GM19043 (cell line): ENCODE results near the gene ARPC5L.

Experiments
- ATAC-seq: cut with Tn5 transposase; IDR thresholded peaks from one replicate; pipeline ENCODE4 v1.9.1; 2021; ENCODE audit warnings: low read depth; ENCODE audit not compliant: unreplicated experiment

Gene ARPC5L

GRCh38 chr9:124860582-124861341 is 1.2 kb upstream of the ARPC5L start:
- ATAC-seq: no peak

DNA sequence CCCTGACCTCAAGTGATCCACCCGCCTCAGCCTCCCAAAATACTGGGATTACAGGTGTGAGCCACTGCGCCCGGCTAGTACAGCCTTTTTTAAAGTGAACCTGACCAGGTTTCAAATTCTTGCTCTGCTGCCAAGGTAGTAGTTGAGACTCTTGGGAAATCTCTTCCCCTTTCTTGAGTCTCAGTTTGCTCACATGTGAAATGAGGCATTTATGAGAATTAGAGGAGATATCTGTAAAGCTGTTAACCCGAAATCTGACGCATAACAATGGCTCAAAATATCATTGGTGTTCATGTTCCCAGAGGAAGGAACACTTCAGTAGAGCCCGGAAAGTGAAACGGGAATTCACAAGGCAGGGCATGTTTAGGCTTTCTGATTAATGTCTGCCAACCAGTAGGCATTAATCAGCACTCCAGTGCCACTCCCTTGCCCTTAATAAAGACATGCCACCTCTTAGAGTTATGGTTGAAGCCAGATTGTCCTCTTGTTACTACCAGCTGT is 1.5 kb downstream of the ARPC5L start:
- no peak for ATAC-seq

DNA sequence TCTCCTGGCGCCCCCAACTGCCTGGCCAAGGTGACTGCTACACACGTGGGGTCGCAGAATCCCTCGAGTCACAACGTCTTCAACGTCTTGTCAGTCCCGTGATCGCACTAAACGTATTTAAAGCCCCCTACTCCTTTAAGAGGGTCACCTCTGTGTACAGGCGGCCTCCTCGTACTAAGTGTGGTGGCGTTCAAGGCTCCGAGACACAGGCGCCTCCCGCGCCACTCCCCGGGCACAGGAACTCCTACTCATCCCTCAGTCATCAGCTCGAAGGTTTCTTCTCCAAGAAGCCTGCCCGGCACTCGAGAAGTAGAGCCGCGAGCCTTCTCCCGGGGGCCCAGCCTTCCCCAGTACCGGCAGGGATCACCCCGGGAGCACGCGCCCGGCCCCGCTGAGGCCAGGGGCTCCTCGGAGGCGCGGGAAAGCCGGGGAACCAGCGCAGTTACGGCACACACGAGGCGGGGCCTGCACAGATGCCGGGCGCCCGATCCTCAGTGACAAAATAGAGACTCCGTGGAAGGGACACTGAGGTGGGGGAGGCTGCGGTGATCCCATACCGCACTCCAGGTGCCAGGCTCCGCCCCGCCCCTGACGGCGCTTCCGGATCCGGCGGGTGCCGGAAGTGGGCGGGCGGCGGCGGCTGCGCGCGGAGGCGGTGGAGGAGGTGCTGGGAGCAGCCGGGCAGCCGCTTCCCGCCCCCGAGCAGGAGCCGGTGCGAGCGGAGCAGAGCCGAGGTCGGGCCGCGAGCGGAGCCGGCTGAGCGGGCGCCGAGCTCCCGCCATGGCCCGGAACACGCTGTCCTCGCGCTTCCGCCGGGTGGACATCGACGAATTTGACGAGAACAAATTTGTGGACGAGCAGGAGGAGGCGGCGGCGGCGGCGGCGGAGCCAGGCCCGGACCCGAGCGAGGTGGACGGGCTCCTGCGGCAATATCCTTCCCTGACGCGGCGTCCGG is 6.9 kb downstream of the ARPC5L start:
- ATAC-seq: peak; percentile 65

DNA sequence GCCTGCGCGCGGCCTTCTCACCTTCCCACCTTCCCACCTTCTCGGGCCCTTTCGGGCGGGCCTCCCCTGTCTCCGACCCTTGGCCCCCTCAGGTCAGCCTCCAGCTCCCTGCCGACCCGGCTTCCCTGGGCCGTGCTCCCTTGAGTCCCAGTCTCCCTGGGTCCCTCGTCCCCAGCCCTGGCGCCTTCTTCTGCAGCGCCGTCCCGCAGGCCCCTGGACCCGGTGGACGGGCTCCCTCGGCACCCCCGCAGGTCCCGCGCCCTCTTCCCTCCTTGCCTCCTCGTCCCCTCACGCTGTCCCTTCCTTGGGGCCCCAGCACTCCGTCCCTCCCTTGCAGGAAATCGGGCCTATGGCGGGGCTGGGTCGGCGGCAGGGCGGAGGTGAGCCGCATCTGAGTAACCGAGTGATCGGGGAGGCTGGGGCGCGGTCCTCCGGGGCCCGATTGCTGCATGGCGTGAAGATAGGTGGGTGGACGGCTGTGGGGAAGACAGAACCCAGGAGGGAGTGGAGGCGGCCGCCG is 7.6 kb downstream of the ARPC5L start:
- no peak for ATAC-seq

GRCh38 chr9:124869986-124870560 is 8.1 kb downstream of the ARPC5L start:
- peak; percentile 42 for ATAC-seq

- no peak for ATAC-seq
Observed at GRCh38 chr9:124870723-124871122, 8.8 kb downstream of the ARPC5L start.

DNA sequence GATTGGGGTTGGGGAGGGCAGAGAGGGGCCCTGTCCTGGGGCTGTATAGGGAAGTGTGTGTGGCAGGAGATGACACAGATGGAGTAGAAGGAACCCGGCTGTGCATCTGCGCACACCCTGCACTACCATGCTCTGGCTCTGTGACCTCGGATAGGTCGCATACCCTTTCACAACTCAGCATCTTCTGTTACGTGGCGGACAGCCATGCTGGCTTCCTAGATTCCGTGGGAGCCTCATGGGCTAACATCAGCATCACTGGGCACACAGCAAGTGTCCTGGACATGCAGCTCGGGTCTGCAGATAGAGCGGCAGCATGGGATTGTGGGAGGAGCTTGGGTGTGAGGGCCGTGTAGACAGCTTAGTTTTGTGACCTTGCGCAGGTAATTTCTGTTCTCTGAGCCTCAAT is 9.2 kb downstream of the ARPC5L start:
- ATAC-seq: no peak

DNA sequence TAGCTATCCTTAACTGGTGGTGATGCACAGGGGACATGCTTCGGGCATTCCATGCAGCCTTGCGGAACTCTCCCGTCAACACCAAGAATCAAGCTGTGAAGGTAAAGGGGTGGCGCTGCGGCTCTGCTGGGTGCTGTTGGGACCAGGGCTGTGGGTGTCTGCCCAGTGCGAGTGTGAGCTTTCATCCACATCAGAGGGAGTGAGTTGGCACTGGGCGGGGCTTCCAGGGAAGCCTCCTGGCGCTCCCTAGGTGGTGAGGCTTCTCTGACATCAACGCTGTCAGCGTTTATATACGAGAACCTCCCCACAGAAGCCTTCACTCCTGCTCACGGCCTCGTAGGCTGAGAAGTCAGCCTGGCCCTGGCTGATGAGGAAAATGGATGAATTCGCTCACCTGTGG is 11.7 kb downstream of the ARPC5L start:
- ATAC-seq: no peak

DNA sequence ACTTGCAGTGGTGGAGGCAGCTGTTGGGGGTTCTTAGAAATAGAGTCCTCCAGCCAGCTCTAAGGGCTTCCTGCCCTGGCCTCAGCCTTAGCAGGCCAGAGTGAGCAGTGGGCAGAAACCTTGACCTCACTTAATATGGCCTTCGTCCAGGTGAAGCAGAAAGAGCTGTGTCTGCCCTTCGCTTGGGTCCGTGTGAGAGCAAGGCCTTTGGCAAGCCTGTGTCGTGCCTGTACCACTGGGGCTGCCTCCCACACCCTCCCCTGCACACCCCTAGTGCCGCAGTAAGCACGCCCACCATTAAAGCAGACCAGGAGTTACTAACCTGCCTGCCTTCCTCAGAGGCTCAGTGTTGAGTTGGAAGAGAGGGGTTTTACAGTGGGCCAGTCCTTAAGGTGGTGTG is 13.6 kb downstream of the ARPC5L start:
- no peak for ATAC-seq

GRCh38 chr9:124877021-124877782 is 15.3 kb downstream of the ARPC5L start:
- no peak for ATAC-seq

DNA sequence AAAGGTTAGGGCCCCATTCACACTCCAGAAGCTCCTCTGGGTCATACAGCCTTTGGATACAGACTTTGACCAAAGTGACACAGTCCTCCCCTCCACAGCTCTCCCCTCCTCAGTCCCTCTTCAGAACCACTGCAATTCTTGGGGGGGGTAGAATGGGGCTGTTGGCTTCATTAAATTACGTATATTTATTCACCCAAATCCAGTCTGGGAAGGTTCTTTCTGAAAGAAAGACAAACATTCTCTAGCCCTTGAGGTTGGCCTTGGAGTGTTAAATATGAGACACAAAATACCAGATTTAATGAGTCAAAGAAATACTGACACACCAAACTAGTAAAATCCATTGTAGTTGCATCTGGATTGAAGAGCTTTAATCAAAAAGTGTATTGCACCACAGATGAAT is 16.1 kb downstream of the ARPC5L start:
- no peak for ATAC-seq

DNA sequence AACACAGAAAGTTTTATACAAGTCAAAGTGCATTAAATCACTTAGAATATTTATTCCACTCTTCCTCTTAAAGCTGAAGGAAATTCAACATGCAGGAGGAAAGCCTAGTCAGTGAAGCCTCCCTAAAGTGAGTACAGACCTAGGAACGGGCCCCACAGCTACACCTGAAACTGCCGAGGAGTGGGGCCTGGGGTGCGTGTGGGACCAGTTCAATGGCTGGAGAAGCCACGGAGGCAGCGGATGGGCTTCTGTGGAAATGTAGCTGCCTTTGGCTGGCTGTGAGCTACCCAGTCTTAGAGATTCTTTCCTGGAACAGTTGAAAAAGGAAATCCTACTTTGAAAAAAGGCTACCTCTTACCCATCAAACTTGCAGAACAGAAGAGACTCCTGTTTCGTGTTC is 16.6 kb downstream of the ARPC5L start:
- ATAC-seq: no peak

GRCh38 chr9:124879226-124879625 is 17.3 kb downstream of the ARPC5L start:
- ATAC-seq: no peak

GRCh38 chr9:124880501-124880900 is 18.6 kb downstream of the ARPC5L start:
- no peak for ATAC-seq

GRCh38 chr9:124881138-124881743 is 19.3 kb downstream of the ARPC5L start:
- no peak for ATAC-seq

DNA sequence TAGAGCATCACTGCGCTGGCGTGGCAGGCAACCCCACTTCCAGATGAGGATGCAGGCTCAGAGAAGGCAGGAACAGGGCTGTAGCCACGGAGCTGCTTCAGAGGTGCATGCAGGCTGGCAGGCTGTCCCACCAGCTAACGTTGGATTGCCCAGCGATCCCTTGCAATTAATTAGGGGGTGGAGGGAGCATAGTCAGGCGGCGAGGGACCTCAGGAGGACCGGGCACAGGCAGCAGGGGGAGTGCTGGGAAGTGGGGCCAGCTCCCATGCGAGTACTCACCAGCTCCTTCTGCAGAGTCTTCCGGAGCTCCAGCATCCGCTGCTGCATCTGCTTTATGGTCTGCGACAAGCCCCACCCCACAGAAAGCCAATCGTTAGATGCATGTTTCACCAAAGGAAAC is 20.3 kb downstream of the ARPC5L start:
- no peak for ATAC-seq

DNA sequence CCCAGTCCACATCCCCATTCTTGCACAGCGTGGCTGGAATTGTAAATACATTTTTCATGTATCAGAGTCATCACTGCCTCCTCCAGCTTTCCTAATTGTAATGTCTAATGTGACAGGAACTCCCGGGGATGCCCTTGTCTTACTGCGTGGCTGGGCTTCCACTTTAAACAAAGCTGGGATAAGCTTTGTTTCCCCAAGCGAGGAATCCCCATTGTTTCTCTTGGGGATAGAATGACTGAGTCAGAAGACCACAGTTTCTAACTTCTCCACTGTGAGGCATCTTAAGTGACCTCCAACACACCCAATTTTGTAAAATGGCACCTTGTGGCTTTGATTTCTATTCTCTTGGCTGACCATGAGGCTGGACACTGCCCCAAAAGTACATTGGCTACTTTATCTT is 22.4 kb downstream of the ARPC5L start:
- no peak for ATAC-seq

DNA sequence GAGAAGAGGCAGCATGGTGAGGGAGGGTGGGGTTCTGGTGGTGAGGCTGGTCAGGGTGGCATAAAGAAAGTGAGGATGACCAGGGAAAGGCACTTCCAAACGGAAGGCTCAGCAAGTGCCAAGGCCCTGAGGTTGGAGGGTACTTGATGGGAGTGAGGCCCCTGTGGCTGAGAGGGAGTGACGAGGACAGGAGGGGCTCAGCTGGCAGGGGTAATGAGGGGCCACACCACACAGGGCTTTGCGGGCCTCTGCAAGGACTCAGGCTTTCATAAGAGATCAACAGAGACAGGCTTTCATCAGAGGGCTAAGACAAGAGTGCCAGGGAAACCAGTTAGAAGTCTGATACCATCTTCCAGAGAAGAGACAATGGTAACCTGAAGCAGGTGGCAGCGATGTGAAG is 23.6 kb downstream of the ARPC5L start:
- ATAC-seq: no peak

DNA sequence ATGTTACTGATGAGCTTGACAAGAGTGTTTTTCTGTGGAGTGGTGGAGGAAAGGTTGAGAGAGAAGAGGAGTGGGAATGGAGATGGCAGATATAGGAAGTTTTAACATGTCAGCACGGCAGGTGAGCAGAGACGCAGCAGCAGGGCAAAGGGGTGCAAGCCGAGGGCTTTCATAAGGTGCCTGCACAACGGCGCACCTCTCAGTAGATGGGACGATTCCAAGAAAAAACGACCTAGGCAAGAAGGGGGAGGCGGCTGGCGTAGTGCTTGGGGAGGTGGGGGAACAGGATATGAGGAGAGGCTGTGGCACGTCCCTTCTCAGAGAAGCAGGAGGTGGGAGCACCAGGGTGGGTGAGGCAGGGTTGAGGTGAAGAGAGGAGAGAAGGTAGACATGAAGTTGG is 24.5 kb downstream of the ARPC5L start:
- ATAC-seq: no peak
